Globus pallidus (tissue), 1 donor: ENCODE results near the gene GID8.
A peak's percentile ranks its signal among the peaks of the same experiment; 100 is the strongest.

Experiments
- DNase-seq: peaks from one replicate; pipeline ENCODE4 v3.0.0-alpha.2; 2015; ENCODE audit warnings: low spot score

Gene GID8

DNA sequence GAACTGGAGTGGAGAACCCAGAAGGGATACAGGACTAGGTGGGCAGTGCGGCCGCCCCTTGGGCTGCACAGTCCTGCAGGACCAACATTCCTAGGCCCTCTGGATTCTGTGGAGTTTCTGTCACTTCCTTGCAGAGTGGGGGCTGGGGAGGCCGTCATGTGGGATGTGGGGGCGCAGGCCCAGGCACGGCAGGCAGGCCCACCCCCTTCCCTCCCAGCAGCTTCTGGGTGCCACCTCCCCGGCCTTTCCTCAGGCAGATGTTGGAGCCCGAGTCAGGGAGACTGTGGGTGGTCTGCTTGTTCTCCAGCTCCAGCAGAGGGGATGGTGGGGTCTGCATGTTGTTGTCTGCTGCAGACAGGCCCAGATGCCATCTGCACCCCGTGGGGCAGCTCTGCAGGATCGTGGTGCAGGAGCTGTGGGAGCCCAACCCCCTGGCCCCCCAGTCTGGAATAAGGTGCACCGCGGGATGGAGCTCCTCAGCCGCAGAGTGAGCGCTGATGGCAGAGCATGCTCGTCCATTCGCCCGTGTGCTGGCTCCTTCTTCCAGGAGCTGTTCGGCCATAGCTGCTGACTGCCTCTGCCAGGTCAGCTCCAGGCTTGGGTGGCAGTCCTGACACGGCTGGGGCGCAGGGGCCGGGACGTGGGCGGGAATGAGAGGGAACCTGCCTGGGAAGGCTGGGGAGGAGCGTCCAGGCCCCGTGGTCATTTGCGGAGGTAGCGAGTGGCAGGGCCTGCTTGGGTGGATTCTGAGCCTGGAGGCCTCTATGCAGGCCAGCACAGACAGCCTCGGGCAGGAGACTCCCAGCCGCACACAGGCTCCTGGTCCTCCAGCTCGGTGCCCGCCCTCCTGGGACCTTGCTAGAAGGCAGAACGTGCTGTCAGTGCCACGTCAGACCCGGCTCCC, 32.6 kb downstream of the GID8 start:
- DNase-seq, result no peak

GRCh38 chr20:62971211-62971949, 33.4 kb downstream of the GID8 start:
- DNase-seq, result no peak

- DNase-seq, result peak; percentile 67
Measured at GRCh38 chr20:62971950-62972844, 34.2 kb downstream of the GID8 start.

GRCh38 chr20:62972845-62973745, 35.1 kb downstream of the GID8 start:
- no peak for DNase-seq

DNA sequence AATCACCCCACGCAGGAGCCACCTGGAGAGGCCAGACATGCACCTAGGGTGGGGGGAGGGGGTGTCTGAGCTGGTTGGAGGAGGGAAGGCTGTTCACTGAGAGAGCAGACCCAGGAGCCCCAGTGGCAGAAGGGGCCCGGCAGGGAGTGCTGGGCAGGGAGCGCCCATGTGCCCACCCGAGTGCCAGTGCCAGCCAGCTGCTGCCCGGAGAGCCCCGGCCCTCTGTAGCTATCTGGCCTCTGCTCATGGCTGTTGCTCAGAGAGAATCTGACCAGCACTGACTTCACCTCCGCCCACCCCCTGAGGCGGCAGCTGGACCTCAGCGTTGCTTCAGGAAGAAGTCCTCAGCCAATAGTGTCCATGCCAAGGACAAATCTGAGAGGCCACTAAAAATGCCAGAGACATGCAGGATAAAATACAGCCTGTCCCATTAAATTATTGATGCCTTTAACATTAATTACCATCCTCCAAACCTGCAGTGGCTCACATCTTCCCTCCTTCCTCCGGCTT, 37.4 kb downstream of the GID8 start:
- DNase-seq, result no peak

GRCh38 chr20:62975812-62976508, 38.0 kb downstream of the GID8 start:
- no peak for DNase-seq

DNA sequence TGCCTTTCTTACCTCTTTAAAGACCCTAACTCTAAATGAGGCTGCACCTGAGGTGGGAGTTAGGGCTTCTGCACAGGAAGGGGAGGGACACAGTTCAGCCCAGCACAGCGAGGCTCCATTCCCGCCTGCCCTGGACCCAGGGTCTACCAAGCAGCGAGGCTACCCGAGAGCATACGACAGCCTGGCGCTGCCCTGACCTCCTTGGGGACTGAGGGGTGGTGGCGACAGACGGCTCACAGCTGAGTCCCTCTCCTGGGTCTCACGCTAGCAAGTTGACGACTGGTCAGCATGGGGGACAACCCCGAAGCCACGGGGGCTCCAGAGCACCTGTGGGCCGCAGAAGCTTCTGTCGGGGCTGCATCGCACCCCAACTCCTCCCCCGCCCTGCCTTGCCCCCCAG, 38.9 kb downstream of the GID8 start:
- DNase-seq, result no peak

- DNase-seq, result no peak
Measured at GRCh38 chr20:62977613-62978560, 39.9 kb downstream of the GID8 start.

- no peak for DNase-seq
Measured at GRCh38 chr20:62978561-62978943, 40.6 kb downstream of the GID8 start.

- no peak for DNase-seq
Measured at GRCh38 chr20:62979310-62979709, 41.4 kb downstream of the GID8 start.

DNA sequence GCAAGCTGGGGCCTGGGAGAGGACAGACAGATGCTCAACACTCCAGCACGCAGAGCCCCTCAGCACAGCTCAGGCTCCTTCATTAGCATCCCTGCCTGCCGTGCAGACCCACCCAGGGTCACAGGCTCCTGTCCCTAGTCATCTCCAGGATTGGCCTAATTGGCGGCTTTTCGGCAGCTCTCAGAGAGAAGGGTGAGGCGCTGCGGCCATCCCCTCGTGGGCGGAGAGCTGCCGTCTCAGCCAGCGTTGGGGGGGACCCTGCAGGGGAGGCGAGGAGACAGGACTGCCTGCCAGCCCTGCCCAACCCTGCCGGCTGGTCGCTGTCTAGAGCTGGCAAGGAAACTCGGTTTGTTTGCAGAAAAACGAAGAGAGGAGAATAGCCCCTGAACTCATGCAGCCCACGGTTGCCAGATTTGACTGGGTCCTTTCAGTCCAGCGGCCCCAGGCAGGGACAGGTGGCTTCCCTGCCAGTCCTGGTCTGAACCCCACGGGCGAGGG, 42.0 kb downstream of the GID8 start:
- DNase-seq, result no peak

- DNase-seq, result no peak
Measured at GRCh38 chr20:62980380-62980960, 42.5 kb downstream of the GID8 start.

GRCh38 chr20:62980970-62981369, 43.0 kb downstream of the GID8 start:
- DNase-seq, result no peak

GRCh38 chr20:62982124-62983075, 44.5 kb downstream of the GID8 start:
- no peak for DNase-seq

DNA sequence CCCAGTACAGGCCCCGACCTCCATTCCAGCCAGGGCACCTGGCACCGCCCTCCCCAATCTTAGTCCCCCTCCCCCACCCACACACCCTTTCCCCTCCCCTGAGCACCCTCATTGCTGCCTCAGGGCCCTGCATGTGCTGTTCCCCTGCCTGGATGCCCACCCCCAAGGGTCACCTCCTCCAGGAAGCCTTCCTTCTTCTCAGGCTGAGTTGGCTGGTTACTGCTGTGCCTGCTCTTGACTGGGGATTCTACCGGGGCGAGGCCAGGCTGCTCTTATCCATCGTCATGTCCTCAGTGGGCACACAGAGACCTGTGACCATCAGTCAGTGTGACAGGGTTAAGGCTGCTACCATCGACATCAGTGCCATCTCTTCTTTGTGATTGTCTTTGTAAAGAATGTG, 45.3 kb downstream of the GID8 start:
- no peak for DNase-seq

DNA sequence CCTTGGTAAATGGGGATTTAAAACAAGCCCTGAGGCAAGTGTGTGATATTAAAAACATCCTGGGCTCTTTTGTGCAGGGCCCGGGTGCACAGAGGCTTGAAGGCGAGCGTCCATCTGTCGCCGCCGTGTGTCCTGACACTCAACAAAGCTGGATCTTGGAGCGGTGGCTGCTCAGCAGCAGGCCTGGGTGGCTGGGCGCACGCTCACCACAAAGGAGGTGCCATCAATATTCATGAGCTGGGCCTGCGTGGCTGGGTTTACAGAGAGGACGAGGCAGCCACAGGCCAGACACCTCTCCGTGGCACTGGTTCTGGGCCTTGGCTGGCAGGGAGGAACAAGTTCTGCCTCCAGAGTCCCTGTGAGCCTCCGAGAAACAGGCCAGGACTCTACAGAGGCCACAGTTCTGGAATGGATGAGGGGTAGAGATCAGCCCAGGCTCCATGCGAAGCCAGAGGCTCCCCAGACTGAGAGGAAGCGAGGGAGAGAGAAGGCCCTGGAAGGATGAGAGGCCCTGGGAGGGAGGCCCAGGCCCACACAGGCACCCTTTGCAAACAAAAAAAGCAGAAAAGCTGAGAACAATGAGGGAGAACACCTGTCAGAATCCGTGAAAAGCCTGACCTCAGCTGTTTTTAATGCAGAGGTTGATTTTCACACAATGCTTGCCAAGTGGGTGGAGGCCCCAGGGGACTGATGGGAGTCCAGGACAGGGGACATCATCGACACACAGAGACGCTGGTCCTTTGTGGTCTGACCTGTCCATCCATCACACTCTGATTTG, 46.9 kb downstream of the GID8 start:
- DNase-seq, result peak; percentile 49

- no peak for DNase-seq
Measured at GRCh38 chr20:62985444-62985778, 47.5 kb downstream of the GID8 start.
